ENCODE data around the gene KCNK6. TPM values are rescaled to one million over a fixed set of nuclear protein-coding genes. Genes with fewer than 3 reads are reported as not detected.
A peak's percentile ranks its signal among the peaks of the same experiment; 100 is the strongest.

The KCNK6 gene
- total and polyA plus RNA-seq, 10 of the 15 experiments (the other 5 are each of a cell fraction or from before 2014, with no cell fraction given) = 0.04 to 1.4 (median 1.1) TPM

GRCh38 chr19:38374332-38375097 lies 54.9 kb downstream of the KCNK6 start, which contains the start of gene PSMD8 (continued):
- TF ChIP-seq MTA3 (IDR thresholded peaks at IDR 0.05; ENCODE audit: borderline replicate concordance, low read length) (no peak), SMAD1 (IDR thresholded peaks at IDR 0.05; ENCODE audit: low read depth, partially characterized antibody) (peak; percentile 68), ATF7 (IDR thresholded peaks at IDR 0.05; ENCODE audit: low read depth) (peak; percentile 85), KLF5 (IDR thresholded peaks at IDR 0.05; ENCODE audit: partially characterized antibody) (peak; percentile 56), CTCF (IDR thresholded peaks at IDR 0.05 in 2 of 3, conservative IDR thresholded peaks at IDR 0.05 in 1 of 3; ENCODE audit: control insufficient read depth in 2 of 3, extremely low read depth in 1 of 3, insufficient read depth in 1 of 3, low read depth in 3 of 3, low read length in 3 of 3) (peak in 2 of 3 experiments; percentile 19 to 42; a peak in 3 of 6 replicates), BACH1 (IDR thresholded peaks at IDR 0.05; ENCODE audit: borderline replicate concordance) (peak; percentile 88), NBN (IDR thresholded peaks at IDR 0.05) (peak; percentile 74), SIN3A (IDR thresholded peaks at IDR 0.05; ENCODE audit: low read depth, low read length) (peak; percentile 29; the same call in 1 of the 2 replicates), EZH2 (IDR thresholded peaks at IDR 0.05; ENCODE audit: borderline replicate concordance, control insufficient read depth, low read depth, low read length) (no peak), ZBTB11 (CRISPR knock-in tag; IDR thresholded peaks at IDR 0.05) (no peak), ASH2L (IDR thresholded peaks at IDR 0.05; ENCODE audit: borderline replicate concordance, low read depth) (no peak), ZBED1 (IDR thresholded peaks at IDR 0.05; ENCODE audit: borderline replicate concordance) (no peak), CBX5 (IDR thresholded peaks at IDR 0.05; ENCODE audit: low read depth) (no peak), PAX5 (IDR thresholded peaks at IDR 0.05; ENCODE audit: borderline replicate concordance, low read depth, low read length) (no peak), POU2F2 (IDR thresholded peaks at IDR 0.05; ENCODE audit: borderline replicate concordance, low read depth, low read length) (peak; percentile 70; the same call in 2 of the 3 replicates), RAD51 (IDR thresholded peaks at IDR 0.05) (0 out of 2 replicates have a peak, but pooled peaks have one; percentile 15), CREM (IDR thresholded peaks at IDR 0.05; ENCODE audit: low read depth) (peak; percentile 92), BCL11A (IDR thresholded peaks at IDR 0.05; ENCODE audit: low read depth, low read length) (no peak), GABPA (IDR thresholded peaks at IDR 0.05; ENCODE audit: low read depth) (peak; percentile 84), PBX3 (IDR thresholded peaks at IDR 0.05; ENCODE audit: insufficient replicate concordance, low read depth, low read length) (peak; percentile 80), DPF2 (IDR thresholded peaks at IDR 0.05) (peak; percentile 69; the same call in 1 of the 2 replicates), SUZ12 (IDR thresholded peaks at IDR 0.05; ENCODE audit: unreplicated experiment) (no peak), CBFB (IDR thresholded peaks at IDR 0.05; ENCODE audit: low read depth) (peak; percentile 69; the same call in 1 of the 2 replicates), TAF1 (IDR thresholded peaks at IDR 0.05; ENCODE audit: borderline replicate concordance, low read depth, low read length) (peak; percentile 99)
